ENCODE measurements around the gene ZDHHC4.

The ZDHHC4 gene

GRCh38 chr7:6577369-6578113 lies at the start of gene ZDHHC4:
TSS of gene ZDHHC4 (plus strand) at chr7:6577454. CDS start at chr7:6580562, 3,108 bp downstream.
- peak; percentile 77 for DNase-seq

GRCh38 chr7:6528401-6529130 lies 48.7 kb upstream of the ZDHHC4 start:
- DNase-seq: no peak

- DNase-seq: no peak
Measured at GRCh38 chr7:6529643-6530042, 47.6 kb upstream of the ZDHHC4 start.

DNA sequence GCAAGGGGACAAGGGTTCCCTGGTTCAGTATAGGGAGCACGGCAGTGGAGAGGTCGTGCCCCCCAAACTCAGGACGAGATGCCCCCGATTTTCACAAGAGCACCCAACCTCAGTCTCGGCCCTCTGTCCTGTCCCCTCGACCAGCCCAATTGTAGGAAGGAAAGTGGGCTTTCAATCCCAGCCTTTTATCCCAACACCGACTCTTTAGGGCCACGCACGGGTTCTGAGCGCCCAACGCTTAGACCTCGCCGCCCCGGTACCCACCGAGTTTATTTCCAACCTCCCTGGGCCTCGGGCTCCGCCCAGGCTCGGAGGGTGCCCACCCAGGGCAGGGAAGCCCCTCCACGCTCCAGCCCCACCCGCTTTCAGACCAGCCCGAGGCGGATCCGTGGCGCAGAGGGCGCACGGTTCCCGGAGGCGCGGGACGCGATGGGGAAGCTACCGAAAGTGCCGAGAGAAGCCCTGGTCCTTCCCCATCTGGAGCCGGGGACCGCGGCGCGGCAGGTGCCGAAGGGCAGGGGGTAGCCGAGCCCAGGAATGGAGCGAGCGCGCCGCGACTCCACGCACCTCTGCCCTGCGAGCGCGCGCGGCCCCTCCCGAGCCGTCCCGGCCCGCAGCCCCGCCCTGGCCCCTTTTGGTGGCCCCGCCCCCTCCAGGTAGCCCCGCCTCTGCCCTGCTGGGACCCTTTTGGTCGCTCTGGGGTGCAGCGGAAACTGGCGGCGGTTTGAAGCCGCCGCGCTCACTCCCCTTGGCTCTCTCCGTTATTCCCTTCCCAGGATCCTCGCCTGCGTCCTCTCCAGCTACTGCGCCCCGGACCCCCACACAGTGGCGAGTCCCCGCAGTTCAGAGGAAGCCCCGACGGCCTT lies 46.4 kb upstream of the ZDHHC4 start:
- DNase-seq: peak; percentile 42

DNA sequence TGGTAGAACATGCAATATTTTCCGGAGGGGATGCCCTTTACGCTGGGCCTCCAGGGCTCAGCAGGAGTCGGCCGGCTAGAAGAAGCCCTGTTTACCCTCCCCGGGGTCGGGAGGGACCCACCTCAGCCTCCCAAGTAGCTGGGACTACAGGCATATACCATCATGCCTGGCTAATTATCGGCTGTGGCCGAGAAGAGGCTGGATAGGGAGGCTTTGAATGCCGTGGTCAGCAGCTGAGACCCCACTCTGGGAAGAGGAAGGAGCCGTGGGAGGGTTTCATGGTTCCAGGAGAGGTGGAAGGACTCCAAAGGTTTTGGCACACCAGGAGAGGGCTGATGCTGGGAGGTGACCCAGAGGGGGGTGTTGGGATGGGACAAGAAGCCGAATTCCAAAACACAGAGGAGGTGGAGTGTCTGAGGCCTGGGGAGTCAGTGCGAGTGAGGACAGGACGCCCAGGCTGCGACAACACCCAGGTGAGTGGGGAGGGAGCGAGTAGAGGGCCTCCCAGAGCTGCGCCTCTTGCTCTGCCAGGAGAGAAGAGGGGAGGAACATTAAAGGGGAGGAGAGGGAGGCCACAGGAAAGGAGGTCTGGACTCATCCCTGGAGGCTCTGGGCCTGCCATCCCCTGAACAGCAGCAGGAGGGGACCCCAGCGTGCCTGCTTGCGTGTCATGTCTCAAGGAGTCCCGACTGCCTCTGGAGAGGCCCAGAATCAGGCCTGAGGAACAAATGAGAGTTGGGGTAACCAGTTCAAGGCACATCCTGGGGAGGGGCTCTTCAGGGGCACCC lies 45.6 kb upstream of the ZDHHC4 start:
- no peak for DNase-seq

GRCh38 chr7:6532516-6532915 lies 44.7 kb upstream of the ZDHHC4 start:
- no peak for DNase-seq

- no peak for DNase-seq
Measured at GRCh38 chr7:6533893-6534495, 43.3 kb upstream of the ZDHHC4 start.

GRCh38 chr7:6536262-6537260 lies 40.7 kb upstream of the ZDHHC4 start:
- DNase-seq: no peak

- DNase-seq: no peak
Measured at GRCh38 chr7:6542368-6542767, 34.9 kb upstream of the ZDHHC4 start.

GRCh38 chr7:6545398-6546126 lies 31.7 kb upstream of the ZDHHC4 start:
- no peak for DNase-seq

GRCh38 chr7:6546498-6547251 lies 30.6 kb upstream of the ZDHHC4 start:
- no peak for DNase-seq

DNA sequence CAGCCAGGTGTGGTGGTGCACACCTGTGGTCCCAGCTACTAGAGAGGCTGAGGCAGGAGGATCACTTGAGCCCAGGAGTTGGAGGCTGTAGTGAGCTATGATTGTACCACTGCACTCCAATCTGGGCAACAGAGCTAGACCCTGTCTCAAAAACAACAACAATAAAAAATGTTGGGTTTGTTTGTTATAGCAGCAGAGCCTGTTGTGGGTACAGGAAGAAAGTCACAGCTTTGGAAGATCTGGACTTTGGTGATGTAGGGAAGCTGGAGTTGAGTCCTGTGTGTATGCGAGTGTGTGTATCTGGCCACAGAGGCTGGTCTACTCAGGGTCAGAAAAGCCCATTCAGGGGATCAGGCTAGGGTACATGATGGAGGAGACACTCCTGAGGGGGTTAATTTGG lies 29.9 kb upstream of the ZDHHC4 start:
- DNase-seq: no peak

DNA sequence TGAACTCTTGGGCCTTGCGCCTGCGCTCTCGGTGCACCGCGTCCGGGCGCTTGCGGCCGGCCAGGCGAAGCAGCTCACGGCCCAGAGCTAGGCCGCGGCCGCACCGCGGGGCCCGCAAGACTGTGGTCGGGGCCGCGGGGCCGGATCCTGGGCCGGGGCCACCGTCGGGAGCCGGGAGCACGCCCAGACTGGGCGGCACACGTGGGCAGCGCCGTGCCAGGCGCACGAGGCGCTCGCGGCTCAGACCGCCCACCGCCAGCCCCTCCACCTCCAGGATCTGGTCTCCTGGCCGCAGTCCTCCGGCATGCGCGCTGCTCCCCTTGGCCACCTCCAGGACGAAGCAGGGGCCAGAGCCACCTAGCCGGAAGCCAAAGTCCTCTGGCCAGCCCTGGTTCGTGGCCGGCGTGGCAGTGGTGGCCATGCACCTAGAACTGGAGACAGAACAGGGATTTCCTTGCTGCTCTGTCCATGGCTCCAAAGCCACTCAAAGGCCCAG lies 26.2 kb upstream of the ZDHHC4 start, which contains the start of gene GRID2IP:
GRID2IP (minus strand) TSS at position 446 of the 496 bp plus-strand sequence; CDS start at position 421, 25 bp downstream.
- no peak for DNase-seq

DNA sequence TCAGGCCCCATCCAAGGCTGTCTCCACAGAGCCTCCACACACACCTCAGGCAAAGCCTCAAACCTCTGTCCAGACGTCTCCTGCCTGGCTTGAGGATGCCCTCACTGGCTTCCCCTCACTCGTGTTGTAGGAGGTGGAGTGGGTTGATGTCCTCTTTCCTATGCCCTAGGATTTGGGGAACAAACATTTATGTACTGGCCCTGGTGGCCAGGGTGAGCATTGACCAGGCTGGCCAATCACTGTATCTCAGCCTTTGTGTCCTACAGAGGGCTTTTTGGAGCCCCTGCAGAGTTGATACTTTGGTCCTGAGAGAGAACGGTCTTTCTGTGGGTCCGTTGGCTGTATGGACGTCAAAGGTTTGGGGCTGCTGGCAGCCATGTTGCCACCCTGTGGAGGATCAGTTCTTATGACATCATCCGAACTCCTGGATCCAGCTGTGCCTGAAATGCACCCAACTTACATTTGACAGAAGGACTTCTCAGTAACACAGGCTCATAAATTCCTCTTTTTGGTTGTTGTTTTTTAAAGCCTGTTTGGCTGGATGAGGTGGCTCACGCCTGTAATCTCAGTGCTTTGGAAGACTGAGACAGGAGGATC lies 23.7 kb upstream of the ZDHHC4 start:
- no peak for DNase-seq

GRCh38 chr7:6554848-6555247 lies 22.4 kb upstream of the ZDHHC4 start:
- DNase-seq: no peak

DNA sequence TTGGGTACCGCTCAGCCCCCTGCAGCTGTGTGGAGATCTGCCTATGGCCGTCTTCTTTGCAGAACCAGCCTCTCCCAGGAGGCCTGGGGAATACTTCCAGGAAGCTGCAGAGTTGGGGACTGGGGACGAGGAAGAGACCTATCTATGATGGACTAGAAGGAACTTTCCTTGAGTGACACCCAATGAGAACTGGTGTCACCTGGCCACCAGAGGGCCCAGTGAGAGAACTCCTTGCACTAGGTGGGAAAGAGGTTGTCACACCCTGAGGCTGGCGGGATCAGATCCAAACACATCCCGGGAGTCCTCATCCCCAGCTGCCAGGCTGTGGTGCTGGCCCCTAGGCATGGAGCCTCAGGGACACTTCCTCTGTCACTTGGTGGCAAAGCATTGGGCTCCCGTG lies 21.1 kb upstream of the ZDHHC4 start:
- no peak for DNase-seq

- DNase-seq: no peak
Measured at GRCh38 chr7:6558837-6559236, 18.4 kb upstream of the ZDHHC4 start.

- DNase-seq: no peak
Measured at GRCh38 chr7:6559896-6560295, 17.4 kb upstream of the ZDHHC4 start.

DNA sequence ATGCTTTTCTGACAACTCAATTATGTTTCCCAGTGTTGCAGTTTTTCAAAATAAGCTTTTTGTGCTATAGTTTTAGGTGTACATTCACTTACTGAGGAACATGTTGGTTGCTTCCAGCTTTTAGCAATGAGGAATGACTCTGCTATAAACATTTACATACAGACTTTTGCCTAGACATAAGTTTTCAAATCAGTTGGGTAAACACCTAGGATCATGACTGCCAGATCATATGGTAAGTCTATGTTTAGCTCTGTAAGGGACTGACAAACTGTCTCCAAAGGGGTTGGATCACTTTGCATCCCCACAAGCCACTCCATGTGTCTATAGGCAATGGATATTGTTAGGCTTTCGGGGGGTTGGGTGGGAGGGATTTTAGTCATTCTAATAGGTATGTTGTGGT lies 15.1 kb upstream of the ZDHHC4 start:
- no peak for DNase-seq
